ENCODE data around the gene IVNS1ABP.

DNA sequence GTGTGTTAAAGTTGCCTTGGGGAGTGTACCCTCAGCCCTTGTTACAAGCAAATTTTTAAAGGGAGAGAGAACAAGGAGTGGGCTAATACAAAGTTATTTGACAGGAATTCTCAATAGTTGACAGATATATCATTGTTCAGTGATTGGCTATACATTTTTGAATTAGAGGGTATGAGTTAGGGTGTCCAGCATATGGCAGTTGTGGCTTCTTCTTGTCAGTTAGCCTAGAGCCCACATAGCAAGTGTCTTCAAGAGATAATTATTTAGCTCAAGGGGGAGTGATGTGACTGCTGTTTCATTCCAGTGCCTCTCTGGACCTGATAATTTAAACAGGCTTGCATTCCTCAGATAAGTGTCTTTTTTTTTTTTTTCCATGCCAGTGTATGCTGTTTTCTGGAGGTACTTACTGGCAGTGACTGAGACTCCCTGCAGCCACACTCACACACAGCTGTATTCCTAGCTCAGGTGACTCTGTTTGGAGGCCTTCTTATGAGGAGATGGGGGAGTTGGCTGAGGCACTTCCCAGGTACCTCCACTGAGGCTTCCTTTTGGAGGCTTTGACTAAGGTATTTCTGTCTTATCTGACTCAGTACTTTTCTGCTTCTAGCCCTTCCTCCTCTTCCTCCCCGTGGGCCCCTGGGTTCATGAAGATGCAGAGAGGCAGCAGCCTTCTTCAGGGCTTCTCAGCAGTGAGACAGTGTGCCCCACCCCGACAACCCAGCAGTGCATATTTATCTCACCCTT lies 32.3 kb downstream of the IVNS1ABP start:
- TF ChIP-seq CTCF (IDR thresholded peaks at IDR 0.05) (no peak), POLR2AphosphoS5 (IDR thresholded peaks at IDR 0.05) (no peak), POLR2A (IDR thresholded peaks at IDR 0.05; ENCODE audit: low read depth) (no peak), EP300 (IDR thresholded peaks at IDR 0.05) (no peak)
